ENCODE data around the gene PPP1R1B.

Gene PPP1R1B

DNA sequence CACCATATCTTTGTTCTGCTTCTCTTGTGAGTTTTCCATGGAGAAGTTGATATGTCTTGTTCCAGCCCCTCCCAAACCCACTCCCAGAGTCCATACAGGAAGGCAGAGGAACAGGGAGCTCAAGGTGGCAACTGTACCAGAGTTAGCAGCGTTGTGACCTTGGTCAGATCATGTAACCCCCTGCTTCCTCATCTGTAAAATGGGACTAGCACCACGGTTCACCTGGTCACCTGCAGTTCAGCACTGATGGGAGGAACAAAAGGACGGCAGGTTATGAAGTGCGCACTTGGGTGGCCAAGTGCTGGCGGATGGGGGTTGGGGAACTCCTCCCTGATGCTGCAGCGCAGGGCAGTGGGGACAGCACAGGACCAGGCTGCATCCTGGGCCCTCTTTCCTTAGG, 11.3 kb upstream of the PPP1R1B start:
- DNase-seq (ENCODE audit: low read depth) = no peak

DNA sequence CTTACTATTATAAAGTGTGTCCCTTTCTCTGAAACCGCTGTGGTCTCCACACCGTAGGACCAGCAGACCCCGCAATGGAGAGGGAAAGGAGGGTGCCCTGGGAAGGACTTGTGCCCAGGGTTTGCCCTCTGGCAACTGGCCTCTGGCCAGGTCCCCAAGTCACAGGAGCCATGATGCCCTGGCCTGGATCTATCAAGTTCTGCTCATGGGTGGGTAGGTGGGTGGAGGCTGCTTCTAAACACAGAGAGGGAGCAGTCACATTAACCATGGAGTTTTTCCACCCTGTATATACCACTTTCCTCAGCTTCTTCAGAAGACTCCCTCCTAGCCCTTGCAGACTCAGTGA, 9.7 kb upstream of the PPP1R1B start:
- no peak for DNase-seq (ENCODE audit: low read depth)

DNA sequence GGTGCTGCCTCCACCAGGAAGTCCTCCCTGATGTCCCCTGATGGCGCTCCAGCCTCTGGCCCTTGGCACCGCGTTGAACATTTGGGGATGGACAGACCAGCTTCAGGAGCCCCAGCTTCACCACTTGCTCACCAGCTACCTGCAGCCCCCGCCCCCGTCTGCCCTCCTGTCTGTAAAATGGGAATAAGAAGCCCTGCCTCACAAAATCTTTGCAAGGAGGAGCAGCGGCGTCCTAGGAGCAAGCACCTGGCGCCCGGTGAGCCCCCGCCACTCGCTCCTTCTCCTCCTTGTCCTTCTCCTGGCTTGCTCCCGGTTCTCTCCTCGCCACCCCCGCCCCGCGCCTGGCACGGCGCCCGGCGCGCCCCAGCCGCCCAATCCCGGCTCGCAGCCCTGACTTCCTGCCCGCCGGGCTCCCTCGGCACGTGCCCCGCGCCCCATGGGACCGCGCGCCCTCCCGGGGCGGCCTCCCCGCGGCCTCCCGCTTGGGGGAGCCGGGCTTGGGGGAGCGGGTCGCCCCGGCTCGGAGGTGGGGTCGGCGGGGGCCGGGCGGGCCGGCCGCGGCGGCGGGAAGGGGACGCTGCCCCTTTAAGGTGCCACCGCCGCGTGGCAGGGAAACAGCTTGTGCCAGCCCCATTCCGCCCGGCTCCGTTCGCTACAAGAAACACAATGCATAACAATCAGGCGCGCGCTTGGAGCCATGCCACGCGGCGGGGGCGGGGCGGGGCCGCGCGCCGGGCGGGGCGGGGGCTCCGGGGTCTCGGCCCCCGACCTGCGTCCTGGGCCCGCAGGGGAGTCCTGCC, 9.1 kb upstream of the PPP1R1B start:
- DNase-seq (ENCODE audit: low read depth) = peak; percentile 42

DNA sequence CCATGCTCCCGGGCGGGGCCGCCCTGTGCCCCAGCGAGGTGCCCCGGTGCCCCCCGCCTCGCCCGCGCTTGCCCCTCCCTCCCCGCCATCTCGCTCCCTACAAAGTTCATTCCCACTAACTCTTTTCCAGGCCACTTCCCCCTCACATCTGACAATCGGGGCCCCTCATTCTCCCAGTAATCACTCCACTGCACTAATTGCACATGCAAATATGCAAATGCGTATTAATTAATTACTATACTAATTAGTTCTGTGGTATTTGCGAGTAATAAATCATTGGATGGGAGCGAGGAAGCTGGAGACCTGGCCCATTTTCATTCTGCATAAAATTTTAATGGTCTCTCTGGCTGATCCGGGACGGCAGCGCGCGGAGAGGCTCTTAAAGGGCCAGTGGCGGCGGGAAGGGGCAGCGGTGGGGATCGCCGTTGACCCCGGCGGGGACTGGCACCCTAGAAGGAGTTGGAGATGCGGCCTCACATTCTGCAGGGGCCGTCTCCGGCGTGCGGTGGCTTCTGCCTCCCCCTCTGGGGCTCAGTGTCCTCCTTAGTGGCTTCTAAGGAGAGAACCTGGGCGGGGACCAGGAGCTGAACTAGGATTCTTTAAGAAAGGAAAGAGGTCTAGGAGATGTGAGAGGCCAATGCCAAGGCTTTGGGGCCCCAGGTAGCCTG, 8.4 kb upstream of the PPP1R1B start:
- DNase-seq (ENCODE audit: low read depth) = no peak

DNA sequence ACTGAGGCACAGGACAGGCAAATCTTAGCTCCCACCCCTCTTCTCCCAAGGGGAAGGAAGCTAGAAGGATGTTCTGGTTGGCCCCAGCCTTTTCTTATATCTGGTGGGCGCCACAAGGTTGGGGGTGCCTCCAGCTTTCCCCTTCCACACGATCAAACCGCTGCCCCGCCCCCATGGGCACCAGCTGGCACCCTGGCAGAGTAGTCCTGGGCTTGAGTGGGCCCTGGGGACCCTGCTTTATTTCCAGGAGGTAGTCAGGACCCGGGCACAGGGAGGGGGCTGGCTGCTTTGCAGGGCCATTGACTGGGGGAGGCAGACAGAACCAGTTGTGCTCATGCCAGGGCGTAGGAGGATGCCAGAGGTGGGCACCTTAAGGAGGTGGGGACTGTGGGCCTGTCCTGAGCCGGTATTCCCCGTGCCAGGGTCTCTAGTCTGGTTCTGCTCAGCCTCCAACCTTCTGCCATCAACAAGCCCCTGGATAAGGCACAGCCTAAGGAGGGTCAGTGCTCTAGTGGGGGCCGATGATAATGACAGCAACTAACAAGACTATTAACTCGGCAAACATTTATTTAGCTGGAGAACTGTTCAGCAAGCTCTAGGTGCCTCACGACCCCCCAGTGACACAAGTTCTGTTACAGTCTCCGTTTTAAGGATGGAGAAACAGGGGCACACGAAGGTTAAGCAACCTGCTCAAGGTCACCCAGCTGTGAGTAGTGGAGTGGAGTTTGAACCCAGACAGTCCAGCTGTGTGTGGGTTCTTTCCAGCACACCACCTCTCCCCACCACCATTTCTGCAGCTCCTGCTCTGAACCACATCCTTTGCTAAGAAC, 7.6 kb upstream of the PPP1R1B start:
- DNase-seq (ENCODE audit: low read depth) = no peak

DNA sequence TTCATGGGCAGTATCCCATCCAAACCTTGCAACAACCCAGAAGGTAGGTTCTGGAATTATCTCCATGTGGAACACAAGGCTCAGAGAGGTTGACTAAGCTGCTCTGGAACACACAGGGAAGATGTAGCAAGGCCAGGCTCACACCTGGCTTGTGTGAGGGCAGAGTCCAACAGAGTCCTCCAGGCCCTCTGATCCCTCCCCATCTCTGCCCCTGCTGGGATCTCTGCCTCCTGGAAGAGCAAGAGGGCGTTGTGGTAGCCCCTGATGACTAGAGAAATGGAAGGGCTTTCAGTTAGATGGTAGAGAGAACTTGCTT, 7.0 kb upstream of the PPP1R1B start:
- DNase-seq (ENCODE audit: low read depth) = no peak

DNA sequence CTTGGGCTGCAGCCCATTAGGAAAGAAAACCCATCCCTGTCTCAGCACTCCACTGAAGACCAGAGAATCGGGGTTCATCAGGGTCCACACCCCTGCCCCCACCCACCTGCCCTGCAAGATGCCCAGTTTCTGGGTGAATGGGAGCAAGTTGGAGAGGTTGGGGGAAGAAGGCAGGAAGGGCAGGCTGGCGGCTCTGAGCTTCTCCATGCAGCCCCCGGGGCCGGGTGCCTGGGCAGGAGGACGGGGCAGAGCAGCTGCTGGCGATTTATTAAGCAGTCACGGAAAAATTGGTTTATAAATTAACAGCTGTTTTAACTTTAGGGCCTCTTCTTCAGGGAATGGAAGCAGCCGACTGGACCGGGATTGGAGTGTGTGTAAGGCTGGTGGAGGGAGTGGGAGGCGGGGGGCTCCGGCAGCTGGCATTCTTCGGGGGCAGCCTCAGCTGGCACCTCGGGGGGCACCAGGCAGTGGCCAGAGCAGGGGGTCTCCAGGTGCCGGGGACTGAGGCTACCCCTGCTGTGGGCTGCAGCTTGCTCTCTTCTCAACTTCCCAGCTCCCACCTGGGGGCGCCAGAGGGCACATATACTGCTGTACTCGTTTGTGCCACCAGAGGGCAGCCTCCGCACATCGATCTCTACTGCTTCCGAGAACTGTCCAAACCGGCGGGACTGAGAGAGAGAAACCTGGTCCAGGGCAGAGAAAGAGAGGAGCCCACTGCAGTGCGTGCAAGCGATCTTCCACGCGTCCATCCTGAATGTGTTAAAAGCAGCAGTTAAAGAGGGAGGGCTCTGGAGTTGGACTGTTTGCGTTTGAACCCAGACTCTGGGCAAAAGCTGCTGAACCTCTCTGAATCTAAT, 5.0 kb upstream of the PPP1R1B start:
- peak; percentile 79 for DNase-seq (ENCODE audit: low read depth)

DNA sequence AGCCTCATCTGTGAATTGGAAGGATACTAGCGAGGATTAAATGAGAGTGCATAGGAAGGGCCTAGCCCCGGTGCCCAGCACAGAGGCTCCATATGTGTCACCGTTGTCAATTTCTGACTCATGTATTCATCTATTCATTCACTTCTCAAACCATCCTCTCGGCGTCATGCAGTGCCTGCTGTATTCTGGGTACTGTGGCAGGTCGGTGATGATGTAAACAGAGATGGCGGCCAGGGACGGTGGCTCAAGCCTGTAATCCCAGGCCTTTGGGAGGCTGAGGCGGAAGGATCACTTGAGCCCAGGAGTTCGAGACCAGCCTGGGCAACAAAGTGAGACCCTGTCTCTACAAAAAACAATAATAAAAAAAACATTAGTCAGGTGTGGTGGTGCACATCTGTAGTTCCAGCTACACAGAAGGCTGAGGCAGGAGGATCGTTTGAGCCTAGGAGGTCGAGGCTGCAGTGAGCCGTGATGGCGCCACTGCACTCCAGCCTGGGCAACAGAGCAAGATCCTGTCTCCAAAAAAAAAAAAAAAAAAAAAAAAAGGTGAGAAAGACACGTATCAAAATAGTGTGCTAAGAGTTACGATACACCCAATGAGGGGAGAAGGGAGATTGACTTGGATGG, 4.3 kb upstream of the PPP1R1B start:
- DNase-seq (ENCODE audit: low read depth) = no peak

DNA sequence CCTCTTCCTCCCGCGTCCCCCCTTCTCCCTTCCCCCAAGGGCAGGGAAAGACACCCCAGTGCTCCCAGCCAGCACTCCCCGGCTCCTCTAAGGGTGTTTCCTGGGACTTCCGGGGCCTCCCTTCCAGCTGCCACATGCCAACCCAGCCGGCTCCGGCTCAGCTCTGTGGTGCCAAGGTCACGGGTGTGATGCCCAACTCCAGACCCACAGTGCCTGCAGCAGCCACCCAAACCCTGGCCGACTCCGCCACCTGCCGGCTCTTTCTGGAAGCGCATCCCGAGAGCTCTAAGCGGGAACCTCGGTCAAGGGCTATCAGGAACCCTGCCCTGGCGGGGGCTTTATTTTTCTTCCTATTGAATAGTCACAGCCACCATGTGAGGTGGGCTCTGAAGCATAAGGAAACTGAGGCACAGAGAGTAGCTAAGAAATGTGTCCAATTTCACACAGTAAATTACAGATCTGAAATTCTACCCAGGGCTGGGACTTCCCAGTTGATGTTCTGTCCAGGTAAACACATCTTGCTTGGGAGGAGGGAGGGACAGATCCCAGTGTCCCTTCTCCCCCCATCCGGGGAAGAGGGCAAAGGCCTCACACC, 3.3 kb upstream of the PPP1R1B start:
- peak; percentile 72 for DNase-seq (ENCODE audit: low read depth)

DNA sequence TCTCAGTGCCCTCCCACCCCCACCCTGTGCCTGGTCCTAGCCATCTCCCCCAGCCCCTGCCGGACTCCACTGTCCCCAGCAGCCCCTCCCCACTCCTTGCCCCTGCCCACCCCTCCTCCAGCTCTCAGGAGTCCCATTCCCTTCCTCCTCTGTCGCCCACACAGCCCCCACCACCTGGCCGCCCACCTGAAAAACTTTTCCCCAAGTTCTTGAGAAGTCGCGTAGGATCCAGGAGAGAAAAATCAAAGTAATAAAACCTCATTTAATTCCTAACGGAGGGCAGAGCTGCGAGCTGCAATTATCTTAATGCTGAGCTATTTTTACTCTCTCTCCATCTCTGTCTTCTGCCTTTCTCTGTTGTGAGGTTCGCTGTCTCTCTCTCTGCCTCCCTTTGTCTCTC, 2.4 kb upstream of the PPP1R1B start:
- DNase-seq (ENCODE audit: low read depth) = no peak

DNA sequence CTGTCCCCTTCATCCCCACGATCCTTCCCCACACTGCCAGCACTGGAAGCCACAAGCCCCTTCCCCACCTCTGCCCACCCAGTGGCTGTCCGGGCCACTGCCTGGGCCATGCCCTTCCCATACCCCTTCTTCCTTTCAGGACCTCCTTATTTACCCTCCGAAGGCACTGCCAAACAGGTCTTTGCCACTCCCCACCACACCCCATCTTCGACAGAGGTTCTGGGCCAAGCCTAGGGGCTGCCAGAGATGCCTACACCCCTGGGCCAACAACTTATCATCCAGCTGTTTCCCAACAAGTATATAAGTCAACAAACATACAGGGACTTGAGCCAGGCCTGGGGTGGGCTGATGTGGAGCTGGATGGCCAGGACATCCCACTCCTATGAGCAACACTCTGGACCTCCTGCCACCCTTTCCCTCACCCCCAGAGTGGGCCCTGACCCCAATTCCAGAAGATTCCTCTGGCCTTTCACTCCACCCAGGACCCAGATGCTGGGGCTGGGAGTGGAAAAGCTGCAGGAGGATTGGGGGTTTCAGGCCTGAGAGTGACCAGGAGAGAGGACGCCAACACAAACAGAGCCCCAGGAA, 1.5 kb upstream of the PPP1R1B start:
- no peak for DNase-seq (ENCODE audit: low read depth)

DNA sequence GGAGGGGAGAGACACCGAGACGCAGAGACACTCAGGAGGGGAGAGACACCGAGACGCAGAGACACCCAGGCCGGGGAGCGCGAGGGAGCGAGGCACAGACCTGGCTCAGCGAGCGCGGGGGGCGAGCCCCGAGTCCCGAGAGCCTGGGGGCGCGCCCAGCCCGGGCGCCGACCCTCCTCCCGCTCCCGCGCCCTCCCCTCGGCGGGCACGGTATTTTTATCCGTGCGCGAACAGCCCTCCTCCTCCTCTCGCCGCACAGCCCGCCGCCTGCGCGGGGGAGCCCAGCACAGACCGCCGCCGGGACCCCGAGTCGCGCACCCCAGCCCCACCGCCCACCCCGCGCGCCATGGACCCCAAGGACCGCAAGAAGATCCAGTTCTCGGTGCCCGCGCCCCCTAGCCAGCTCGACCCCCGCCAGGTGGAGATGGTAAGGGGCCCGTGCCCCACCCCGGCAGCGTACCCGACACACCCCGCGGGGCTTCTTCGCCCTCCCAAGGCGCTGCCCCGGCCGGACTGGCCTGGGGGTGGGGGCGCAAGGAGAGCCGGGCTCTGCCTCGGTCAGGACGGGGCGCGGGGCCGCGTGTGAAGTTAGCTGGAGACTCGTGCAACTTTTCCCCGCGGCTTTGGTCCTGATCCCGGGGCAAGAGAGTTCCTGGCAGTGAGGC, 427 bp downstream of the PPP1R1B start:
- DNase-seq (ENCODE audit: low read depth) = no peak

DNA sequence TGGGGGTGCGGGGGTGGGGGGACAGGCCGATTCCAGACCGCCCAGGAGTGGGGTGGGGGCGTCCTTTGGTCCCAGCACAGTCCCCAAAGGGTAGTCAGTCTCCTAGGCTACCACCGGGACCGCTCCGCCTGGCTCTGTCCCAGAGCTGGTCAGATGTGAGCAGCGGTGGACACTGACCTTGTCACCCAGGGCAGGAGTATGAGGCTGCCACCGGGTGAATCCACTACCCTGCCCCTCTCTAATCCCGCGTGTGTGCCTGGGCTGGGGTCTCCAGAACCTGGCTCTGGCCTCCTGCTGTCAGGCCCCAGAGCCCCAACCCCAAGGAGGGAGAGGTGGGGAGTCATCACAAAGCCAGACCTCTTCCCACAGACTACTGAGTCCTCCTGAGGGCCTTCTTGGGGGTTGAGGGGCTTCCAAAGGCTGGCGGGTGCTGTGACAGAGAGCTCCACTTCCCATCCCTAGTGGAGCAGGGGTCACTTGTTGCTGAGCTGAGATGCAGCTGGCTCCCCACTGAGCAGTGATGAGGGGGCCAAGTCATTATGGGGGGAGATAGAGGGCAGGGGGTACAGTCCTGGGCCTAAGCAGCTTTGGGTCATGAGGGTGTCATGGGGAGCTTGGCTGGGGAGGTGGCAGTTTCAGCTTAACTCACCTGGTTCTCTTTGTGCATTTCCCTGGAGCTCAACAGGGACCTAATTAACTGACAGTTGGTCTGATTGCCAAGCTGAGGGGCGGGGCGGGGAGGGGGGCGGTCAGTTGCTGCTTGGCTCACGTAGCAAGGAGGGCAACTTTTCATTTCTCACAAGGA, 1.2 kb downstream of the PPP1R1B start:
- no peak for DNase-seq (ENCODE audit: low read depth)

DNA sequence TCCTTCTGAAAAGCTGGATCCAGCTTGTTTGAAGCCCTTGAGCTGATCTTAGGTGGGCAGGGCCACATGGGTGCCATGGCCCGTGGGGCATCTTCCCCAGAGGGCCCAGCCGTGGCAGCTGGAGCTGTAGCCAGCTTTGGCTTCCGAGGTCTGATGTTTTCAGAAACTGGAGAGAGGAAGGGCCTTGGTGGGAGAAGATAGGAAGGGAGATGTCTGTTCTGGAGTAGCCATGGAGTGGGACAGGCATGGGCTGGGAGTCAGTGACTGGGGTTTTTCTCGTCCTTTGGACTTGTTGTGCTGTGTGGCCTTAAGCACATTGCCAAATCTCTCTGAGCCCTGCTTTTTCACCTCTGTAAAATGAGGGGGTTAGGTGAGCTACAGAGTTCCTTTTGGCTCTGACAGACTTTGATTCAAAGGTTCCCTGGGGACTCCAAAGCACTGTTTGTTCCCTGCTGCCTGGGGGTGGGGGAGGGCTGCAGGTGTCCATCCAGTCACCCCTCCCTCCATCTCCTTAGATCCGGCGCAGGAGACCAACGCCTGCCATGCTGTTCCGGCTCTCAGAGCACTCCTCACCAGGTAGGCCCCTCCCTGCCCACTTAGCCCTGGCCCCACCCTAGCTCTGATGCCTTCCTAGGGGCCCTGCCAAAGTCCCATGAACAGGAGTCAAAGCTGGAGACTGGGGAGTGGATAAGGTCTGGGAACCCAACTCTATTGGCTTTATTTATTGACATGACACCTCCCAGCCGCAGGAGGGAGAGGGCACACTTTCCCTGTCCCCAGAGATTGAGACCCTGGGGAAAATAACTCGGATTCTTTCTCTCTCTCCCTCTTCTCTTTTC, 2.1 kb downstream of the PPP1R1B start:
- no peak for DNase-seq (ENCODE audit: low read depth)

DNA sequence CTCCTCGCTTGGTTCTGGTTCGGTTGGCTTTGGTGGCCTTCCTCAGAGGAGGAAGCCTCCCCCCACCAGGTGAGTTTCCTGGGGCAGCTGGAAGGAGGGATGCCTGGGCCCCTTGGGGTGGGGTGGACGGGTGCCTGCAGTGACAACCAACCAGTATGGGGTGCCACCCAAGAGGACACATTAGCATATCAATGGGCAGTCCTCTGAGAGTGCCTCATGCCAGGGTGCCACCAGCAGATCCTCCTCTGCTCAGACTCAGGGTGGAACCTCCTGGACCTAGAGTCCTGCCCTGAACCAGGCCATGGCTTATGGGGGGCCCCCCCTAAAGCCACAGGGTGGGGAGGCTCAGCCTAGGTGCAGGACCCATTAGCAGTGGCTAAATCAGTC, 2.7 kb downstream of the PPP1R1B start:
- DNase-seq (ENCODE audit: low read depth) = no peak

DNA sequence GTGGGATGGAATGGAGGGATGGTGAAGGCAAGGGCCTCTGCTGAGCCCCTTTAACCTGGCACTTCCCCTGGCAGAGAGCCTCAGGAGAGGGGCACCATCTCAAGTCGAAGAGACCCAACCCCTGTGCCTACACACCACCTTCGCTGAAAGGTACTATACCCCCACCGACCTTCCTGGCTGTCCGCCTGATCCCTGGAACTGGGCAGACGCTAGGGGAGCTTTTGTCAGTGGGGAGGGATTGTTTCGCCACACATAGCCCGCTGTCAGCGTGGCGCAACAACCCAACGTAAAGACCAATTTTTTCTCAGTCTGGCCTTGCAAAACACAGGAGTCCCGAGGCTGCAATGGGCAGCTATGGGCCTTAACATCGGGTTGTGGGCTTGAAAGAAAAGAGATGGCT, 3.1 kb downstream of the PPP1R1B start:
- no peak for DNase-seq (ENCODE audit: low read depth)

DNA sequence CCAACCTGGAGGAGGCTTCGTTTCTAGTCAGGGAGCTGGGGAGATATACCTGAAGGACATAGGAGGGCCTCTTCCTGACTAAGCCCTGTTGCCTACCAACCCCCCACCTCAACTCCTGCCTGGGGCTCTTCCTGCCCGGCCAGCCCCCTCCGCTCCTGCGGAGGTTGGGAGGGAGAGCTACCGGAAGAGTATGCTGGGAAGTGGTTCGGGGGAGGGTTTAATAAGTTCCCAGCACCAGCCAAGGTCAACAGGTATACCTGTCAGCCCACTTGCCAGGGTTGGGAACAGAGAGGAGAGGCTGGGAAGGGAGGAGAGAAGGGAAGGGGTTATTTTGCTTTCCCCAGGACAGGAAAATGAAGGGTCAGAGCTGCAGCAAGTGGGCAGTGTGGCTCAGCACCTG, 4.7 kb downstream of the PPP1R1B start:
- DNase-seq (ENCODE audit: low read depth) = no peak

DNA sequence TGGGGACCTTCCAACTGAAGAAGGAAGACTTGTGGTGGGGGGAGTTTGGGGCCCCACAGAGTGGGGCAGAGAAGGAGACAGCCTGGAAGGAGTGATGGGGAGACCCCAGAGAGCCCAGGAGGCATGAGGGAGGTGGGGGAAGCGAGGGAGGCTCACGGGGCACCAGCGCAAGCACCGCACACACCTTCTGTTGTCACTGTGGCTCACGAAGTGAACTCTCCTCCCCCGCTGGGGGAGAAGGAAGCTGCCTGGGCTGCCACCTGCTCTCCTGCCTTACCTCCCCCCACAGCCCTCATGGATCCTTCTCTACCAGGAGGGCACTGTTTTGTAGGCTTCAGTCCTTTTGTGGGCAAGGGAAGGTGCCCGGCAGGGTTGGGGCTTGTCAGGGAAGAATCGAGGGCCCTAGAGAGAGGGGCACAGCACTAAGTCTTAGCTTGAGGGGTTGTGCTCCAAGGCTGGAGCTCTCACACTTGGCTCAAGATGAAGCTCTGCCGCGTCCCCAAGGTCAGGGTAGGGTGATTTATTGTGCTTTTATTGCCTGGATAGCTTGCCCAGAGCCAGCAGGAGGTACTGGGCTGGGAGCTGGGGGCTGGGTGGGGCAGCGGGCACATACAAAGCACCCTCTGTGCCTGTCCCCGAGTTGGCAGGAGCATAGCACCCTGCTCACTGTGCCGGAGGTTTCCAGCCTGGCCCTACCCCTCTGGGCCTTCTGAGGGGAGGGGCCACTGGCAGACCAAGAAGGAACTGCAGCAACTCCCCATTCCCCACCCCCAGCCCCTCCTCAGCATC, 5.6 kb downstream of the PPP1R1B start:
- no peak for DNase-seq (ENCODE audit: low read depth)
